HG03045 (cell line): ENCODE results near the gene SLC25A11.

ENCODE experiments used
- ATAC-seq: cut with Tn5 transposase; IDR thresholded peaks from one replicate; pipeline ENCODE4 v1.9.1; 2021; ENCODE audit warnings: mild to moderate bottlenecking, moderate library complexity; ENCODE audit not compliant: unreplicated experiment

SLC25A11 gene

GRCh38 chr17:4966844-4967538 lies 27.1 kb upstream of the SLC25A11 start:
- peak; percentile 81 for ATAC-seq

DNA sequence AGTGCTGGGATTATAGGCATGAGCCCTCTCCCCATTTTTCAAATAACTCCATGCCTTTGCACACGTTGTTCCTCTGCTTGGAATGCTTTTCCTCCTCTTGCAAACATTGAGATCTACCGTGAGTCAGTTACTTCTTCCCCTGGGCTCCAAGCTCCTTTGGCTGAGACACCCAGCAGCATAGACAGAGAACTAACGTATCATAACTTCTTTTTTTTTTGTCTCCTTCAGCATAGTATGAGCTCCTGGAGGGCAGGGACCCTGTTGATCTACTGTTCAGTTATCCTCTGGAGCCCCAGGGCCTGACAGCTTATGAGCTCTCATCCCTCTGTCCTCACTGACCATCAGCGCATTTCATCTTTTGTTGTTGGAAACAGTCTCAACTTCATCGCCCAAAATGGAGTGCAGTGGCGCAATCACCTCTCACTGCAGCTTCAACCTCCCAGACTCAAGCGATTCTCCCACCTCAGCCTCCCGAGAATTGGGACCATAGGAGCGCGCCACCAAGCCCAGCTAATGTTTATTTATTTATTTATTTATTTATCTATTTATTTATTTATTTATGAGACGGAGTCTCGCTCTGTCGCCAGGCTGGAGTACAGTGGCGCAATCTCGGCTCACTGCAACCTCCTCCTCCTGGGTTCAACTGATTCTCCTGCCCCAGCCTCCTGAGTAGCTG lies 25.6 kb upstream of the SLC25A11 start:
- ATAC-seq, result no peak

DNA sequence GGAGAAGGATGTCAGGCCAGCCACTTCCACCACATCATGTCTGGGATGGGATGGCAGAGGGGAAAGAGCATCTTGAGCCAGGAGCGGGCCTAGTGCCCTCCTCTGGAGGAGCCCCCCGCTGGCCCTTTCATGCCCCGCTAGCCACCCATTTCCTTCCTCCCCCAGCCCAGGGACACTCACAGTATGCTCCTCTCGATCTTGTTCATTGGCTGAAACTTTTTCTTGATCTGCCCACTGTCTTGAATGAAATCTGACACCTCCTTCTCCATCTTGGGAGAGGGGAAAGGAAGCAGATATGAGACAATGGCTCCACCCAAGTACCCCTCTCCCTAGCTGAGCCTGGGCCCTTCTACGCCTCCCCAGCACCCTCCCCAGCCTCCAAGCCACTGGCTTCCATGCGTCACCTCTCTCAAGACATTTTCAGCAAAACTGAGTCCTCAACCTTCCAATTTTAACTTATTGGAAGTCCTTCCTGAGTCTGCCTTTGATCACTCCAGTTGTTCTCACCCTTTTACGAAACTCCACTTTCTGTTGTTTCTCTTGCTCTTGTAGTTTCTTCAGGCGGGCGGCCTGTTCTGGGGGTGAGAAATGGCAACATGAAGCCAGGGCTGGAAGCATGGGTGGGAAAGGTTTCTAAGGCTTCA lies 20.6 kb upstream of the SLC25A11 start:
- ATAC-seq, result no peak

DNA sequence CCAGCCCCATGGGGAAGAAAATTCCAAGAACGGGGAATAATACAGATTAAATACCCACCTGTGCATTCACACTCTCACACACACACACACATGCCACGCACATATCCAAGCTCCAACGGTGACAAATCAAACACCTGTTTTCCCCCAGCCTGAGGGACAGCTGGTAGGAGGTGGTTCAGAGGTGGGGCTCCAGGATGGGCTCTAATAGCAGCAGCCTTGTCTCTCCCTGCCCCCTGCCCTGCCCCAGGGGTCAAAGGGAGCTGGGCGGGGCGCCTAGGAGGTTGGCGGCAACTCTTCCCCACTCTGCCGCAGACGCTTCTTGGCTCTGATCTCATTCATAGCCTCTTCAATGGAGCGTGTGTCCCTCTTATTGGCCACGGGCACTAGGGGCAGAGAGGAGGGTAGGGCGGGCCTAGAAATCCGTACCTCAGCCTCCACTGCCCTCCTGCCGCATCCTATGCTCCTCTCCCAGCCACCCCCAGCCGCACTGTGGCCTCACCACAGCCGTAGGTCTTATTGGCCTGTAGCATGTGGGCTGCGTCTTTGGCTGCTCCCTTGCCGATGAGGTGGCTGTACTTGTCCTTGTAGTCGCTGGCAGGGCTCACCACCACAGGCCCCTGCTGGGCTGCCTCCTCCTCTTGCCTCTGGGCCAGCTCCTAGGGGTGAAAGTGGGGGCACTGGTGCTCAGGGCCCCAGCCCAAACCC lies 19.6 kb upstream of the SLC25A11 start:
- ATAC-seq, result no peak

DNA sequence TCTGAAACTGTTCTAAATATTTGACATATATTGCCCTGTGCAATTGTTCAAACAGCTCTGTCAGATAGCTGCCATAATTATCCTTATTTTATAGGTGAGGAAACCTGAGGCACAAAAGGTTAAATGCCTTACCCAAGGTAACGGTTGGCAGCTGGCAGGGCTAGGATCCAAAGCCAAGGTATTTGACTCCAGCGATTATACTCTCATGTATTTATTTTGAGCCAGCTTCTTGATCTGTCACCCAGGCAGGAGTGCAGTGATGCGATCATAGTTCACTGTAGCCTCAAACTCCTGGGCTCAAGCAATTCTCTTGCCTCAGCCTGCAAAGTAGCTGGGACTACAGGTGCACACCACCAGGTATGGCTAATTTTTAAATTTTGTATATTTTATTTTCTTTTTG lies 18.3 kb upstream of the SLC25A11 start:
- ATAC-seq, result no peak

DNA sequence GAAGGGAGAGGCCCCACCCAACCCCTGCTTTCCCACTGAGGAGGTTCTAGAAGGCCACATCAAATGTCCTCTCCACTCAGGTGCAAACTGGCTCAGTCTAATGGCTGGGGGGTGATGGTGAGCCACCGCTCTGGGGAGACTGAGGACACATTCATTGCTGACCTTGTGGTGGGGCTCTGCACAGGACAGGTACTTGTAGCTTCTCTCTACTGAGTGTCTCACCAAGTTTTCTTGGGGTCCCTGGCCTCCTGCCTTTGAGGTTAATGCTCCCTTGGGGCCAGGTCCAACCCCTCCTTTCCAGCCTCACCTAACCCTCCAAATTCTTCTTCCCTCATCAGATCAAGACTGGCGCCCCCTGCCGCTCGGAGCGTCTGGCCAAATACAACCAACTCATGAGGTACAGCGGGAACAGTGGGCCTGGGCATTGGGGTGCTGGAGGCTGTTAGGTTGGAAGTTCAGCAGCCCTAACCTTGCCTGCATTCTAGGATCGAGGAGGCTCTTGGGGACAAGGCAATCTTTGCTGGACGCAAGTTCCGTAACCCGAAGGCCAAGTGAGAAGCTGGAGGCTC lies 16.7 kb upstream of the SLC25A11 start:
- no peak for ATAC-seq

GRCh38 chr17:4955091-4955490 lies 15.2 kb upstream of the SLC25A11 start:
- no peak for ATAC-seq

GRCh38 chr17:4953451-4953961 lies 13.7 kb upstream of the SLC25A11 start:
- no peak for ATAC-seq

DNA sequence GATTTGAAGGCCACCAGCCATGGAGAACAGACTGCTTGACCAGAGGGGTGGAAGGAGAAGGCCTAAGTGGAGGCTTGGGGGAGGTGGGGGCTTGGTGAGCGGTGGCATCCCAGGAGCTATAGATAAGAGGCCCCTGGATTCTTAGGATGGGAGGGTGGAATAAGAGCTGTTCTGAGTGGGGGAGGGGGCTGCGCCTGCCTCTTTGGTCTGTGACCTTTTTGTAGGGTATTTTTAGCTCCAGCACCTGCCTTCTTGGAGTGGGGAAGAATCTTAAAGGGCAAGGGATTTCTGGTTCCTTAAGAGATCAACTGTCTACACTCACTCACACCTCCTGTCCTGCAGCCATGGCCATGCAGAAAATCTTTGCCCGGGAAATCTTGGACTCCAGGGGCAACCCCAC lies 11.6 kb upstream of the SLC25A11 start:
- no peak for ATAC-seq

GRCh38 chr17:4950746-4951204 lies 10.9 kb upstream of the SLC25A11 start, which contains the start of gene ENO3:
ENO3 (plus strand) TSS chr17:4951119; CDS start chr17:4951830, 711 bp downstream.
- ATAC-seq, result no peak

DNA sequence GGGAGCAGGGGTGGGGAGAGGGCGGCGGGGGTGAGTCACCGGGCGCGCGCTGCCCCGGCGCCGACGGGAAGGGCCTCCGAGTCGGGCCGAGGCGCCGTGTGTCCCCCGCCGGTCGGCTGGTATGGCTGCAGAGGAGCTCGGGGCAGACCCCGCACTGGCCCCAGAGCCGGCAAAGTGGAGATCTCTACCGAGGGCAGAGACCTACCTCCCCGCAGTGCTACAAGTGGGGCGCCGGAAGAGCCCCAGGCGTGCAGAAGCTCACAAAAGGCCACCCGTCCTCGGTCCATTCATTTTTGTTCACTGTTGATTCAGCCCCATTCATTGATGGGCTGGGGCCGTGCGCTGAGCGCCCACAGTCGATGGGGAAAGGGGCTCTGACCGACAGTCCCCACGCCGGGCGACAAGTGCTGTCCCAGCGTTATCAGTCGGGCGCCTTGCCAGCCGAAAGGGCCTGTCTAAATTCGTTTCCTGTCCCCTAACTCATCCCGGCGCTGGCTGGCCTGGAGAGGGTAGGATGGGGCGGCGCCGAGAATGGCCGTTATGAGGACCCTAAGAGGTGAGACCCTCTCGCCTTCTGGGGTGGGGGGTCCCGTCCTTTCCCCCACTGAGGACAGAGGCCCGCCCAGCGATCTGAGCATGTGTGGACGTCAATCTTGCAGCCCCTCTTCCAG lies 10.4 kb upstream of the SLC25A11 start:
- ATAC-seq, result peak; percentile 5

DNA sequence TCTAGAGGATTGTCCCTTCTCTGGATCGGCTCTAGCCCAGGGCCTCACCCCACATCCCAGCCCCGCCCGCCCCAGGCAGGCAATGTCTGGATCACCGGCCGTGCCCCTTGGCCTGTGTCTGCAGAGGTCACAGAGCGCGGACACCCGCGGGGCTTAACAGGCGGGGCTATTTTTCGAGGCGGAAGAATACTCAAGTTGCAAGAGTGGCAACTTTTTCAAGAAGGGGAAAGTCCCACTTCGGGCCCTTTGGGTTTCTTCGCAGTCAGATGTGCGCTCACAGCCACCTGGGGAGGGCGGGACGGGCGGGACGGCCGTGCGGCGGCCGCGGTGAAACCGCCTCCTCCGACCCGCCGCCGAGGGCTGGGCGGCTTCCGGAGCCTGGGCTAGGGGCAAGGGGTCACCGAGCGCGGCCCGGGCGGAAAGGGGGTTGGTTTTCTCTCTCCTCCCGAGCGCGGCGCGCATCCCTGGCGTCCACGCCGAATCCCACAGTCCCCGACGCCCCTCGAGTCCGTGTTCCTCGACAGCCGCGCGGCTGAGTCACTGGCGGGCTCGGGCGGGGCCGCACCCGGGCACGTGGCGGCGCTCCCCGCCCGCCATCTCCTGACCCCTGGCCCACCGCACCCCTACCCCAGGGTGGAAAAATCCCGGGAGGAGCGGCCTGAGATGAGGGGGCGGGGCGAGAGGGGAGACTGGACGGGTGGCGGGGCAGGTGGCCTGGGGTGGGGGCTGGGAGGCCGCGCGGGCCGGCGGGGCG lies 9.7 kb upstream of the SLC25A11 start:
- ATAC-seq, result peak; percentile 32

- ATAC-seq, result peak; percentile 35
Measured at GRCh38 chr17:4948931-4949320, 9.1 kb upstream of the SLC25A11 start.

DNA sequence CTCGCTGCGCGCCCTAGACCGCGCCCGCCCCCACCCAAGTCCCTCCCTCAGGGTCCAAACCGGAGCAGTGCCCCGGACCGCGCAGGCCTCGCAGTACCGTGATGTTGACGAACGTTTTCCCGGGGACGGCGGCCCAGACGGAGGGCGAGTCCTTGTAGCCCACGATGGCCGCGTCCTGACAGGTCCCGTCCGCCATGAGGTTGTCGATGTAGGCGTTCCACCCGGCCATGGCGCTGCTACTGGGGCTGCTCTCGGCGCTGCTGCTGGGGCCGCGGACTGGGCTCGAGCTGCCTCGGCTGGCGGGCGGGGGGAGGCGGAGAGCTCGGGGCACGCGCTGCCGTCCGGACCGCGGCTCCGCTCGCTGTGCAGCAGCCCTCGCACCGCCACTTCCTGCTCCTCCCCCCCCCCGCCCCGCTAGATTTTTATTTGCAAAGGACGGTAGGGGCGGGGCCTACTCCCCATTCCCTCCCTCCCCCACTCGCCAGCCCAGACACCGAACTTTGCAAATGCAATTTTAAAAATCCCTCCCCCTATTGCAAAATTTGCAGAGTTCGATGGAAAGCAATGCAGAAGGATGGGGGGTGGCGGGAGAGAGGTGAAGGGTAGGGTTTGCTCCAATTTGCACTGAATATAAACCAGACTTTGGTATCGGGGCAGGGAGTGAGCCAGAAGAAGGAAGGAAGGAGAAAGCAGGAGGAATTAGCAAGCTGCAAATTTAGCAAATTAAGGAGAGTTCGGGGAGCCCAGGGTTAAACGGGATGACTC lies 8.5 kb upstream of the SLC25A11 start, which contains the start of gene PFN1:
Gene PFN1 (minus strand): TSS at position 365 of the 765 bp plus-strand sequence. CDS start 136 bp downstream, at position 229.
- peak; percentile 20 for ATAC-seq

GRCh38 chr17:4947411-4948165 lies 7.7 kb upstream of the SLC25A11 start:
- peak; percentile 21 for ATAC-seq

DNA sequence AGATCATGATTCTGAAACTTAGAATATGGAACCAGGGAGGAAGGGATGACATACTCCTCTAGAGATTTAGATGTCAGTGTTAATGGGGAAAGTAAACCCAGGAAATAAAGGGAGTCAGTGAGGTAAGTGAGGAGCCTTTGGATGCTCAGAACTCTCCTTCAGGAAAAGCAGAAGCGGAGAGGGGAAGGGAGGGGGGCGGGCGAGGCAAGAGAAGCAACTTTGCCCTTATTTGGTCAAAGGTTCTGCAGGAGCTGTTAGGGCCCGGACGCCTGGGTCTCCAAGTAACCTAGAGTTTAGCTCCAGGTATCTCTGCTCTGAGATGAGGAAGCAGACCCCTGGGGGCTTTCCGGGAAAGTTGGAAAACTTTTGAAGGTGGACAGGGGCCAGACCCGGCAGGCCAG lies 7.2 kb upstream of the SLC25A11 start:
- no peak for ATAC-seq

DNA sequence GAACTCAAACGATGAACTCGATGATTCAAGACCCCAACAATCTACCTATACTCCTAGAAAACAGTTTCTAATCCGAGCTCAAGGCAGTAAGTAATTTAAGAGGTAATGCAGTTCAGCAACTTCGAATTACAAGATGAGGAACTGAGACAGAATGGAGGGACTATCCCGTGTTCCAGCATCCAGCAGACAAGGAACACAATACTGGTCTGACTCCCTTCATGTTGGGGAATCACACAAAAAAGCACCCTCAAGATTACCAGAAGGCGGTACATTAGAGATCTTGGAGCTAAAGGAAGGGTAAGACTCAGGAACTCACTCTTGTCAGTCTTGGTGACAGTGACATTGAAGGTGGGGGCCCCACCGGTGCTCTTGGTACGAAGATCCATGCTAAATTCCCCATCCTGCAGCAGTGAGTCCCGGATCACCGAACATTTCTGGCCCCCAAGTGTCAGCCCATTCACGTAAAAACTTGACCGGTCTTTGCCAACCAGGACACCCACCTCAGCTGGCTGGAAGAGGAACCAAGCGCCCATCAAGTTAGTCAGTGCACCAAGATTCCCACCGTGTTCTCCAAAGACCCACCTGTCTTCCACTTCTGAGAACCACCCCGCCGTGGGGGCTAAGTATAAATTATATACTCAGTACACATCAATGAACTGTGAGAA lies 6.6 kb upstream of the SLC25A11 start:
- ATAC-seq, result no peak
